WTC11 (cell line): Measurements from ENCODE around the gene IL4R. TPM values are rescaled to one million over a fixed set of nuclear protein-coding genes. Genes with fewer than 3 reads are reported as not detected.

ENCODE experiments used
- ATAC-seq: fragments of 200-7000 bp; cut with Tn5 transposase; 2 replicates; pipeline ENCODE4 v1.10.0; 2021; ENCODE audit warnings: mild to moderate bottlenecking, moderate library complexity
- CTCF ChIA-PET: fragments of 300-600 bp; sonication (Branson Sonifier 250); formaldehyde crosslinking; loops from one replicate; lab custom pipeline; 2021; ENCODE audit warnings: antibody characterized with exemption; lab: Charles Lee
- POLR2A ChIA-PET: fragments of 350-600 bp; sonication (Branson Sonifier 250); formaldehyde crosslinking; loops from one replicate; lab custom pipeline; 2021; ENCODE audit warnings: antibody characterized with exemption; lab: Charles Lee
- DNase-seq: peaks from one replicate; pipeline ENCODE4 v3.0.0; 2021; ENCODE audit warnings: low spot score
- H3K27ac Mint-ChIP-seq: 2 replicates; pipeline ENCODE4 v1.8.0; 2021; ENCODE audit warnings: mixed read lengths
- H3K27me3 Mint-ChIP-seq: 2 replicates; pipeline ENCODE4 v1.8.0; 2021; ENCODE audit warnings: low read depth, mild to moderate bottlenecking, moderate library complexity, mixed read lengths
- H3K36me3 Mint-ChIP-seq: 2 replicates; pipeline ENCODE4 v1.8.0; 2021; ENCODE audit warnings: mixed read lengths
- H3K4me1 Mint-ChIP-seq: 2 replicates; pipeline ENCODE4 v1.8.0; 2022; ENCODE audit warnings: mixed read lengths
- H3K4me3 Mint-ChIP-seq: 2 replicates; pipeline ENCODE4 v1.8.0; 2021; ENCODE audit warnings: mild to moderate bottlenecking, moderate library complexity, mixed read lengths
- H3K9me3 Mint-ChIP-seq: 2 replicates; pipeline ENCODE4 v1.8.0; 2021; ENCODE audit warnings: mixed read lengths
- CREM ChIP-seq: sonication (generic); formaldehyde crosslinking; IDR thresholded peaks from 2 replicates; pipeline ENCODE4 v1.8.1; 2022; ENCODE audit warnings: mild to moderate bottlenecking, missing genetic modification reagents, moderate library complexity
- GABPB1 ChIP-seq: sonication (generic); formaldehyde crosslinking; IDR thresholded peaks from 2 replicates; pipeline ENCODE4 v1.8.1; 2023; ENCODE audit warnings: mild to moderate bottlenecking, missing genetic modification reagents
- JAZF1 ChIP-seq: fragments of 250-450 bp; sonication (Bioruptor Pico); IDR thresholded peaks from 2 replicates; pipeline ENCODE4 v1.9.0; 2021; ENCODE audit warnings: moderate library complexity, mild to moderate bottlenecking, inconsistent platforms
- NR2C2 ChIP-seq: sonication (generic); formaldehyde crosslinking; IDR thresholded peaks from 2 replicates; pipeline ENCODE4 v1.8.0; 2022; ENCODE audit warnings: mild to moderate bottlenecking, missing genetic modification reagents
- SOX15 ChIP-seq: fragments of 250-450 bp; sonication (Bioruptor Pico); IDR thresholded peaks from 2 replicates; pipeline ENCODE4 v1.9.0; 2021; ENCODE audit warnings: mild to moderate bottlenecking
- SP1 ChIP-seq: sonication (generic); formaldehyde crosslinking; conservative IDR thresholded peaks from 2 replicates; pipeline ENCODE4 v1.8.1; 2022; ENCODE audit warnings: missing genetic modification reagents
- TCF7 ChIP-seq: sonication (generic); formaldehyde crosslinking; IDR thresholded peaks from 2 replicates; pipeline ENCODE4 v1.8.0; 2022; ENCODE audit warnings: mild to moderate bottlenecking, low read depth, missing genetic modification reagents, moderate library complexity
- ZNF219 ChIP-seq: sonication (generic); formaldehyde crosslinking; IDR thresholded peaks from 2 replicates; pipeline ENCODE4 v1.8.0; 2023; ENCODE audit warnings: missing genetic modification reagents, mild to moderate bottlenecking, borderline replicate concordance
- ZNF671 ChIP-seq: fragments of 250-450 bp; sonication (Bioruptor Pico); IDR thresholded peaks from 2 replicates; pipeline ENCODE4 v1.8.0; 2021; ENCODE audit warnings: mild to moderate bottlenecking
- total RNA-seq: library from RNA; stranded (reverse); gene quantifications from 3 replicates; pipeline ENCODE4 v1.2.3, GENCODE V29; 2021
- TF ChIP-seq, protein P1 (sequence below): sonication (generic); formaldehyde crosslinking; IDR thresholded peaks from 2 replicates; pipeline ENCODE4 v1.8.0; 2023; ENCODE audit warnings: missing genetic modification reagents, mild to moderate bottlenecking, borderline replicate concordance
- TF ChIP-seq, protein P2 (sequence below): sonication (generic); formaldehyde crosslinking; IDR thresholded peaks from 2 replicates; pipeline ENCODE4 v1.8.1; 2023; ENCODE audit warnings: mild to moderate bottlenecking, missing genetic modification reagents

IL4R gene
- total RNA-seq, 1 experiment from 2014 or later: 28.7 TPM

- H3K27ac Mint-ChIP-seq: no peak overlapping the region
- H3K9me3 Mint-ChIP-seq: peaks cover 12% of the 10 kb centered on the region
- DNase-seq (no peak), ATAC-seq (no peak)
- ChIA-PET CTCF (no interaction called here), POLR2A (no interaction called here)
- no peak overlapping the region for H3K4me3 Mint-ChIP-seq
- H3K4me1 Mint-ChIP-seq: peaks cover 14% of the 10 kb centered on the region
- no peak for TF ChIP-seq TCF7 (CRISPR knock-in tag)
- H3K27me3 Mint-ChIP-seq: no peaks in the 10 kb centered on the region
- peaks cover 9% of the 10 kb centered on the region for H3K36me3 Mint-ChIP-seq
Measured at GRCh38 chr16:27304881-27305745, 8.7 kb upstream of the IL4R start.

GRCh38 chr16:27305839-27306442 is 7.8 kb upstream of the IL4R start:
- DNase-seq (no peak), ATAC-seq (no peak)
- TF ChIP-seq CREM: no peak
- Mint-ChIP-seq H3K27ac (no peak overlapping the region), H3K4me3 (no peak overlapping the region), H3K36me3 (peaks cover 9% of the 10 kb centered on the region), H3K9me3 (peaks cover 12% of the 10 kb centered on the region), H3K27me3 (peaks cover 1% of the 10 kb centered on the region; the same call in 1 of the 2 replicates), H3K4me1 (peaks cover 14% of the 10 kb centered on the region)
- ChIA-PET POLR2A (no interaction called here), CTCF (no interaction called here)

DNA sequence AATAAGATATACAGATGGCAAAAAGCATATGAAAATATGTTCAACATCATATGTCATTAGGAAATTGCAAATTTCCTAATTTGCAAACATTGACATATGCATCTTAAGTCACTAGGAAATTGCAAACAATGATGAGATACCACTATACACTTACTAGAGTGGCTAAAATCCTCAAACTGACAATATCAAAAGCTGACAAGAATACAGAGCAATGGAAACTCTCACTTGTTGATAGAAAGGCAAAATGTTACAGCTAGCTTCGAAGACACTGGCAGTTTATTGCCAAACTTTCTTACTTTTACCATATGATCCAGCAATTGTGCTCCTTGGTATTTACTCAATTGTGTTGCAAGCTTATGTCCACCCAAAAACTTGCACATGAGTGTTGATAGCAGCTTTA is 5.0 kb upstream of the IL4R start:
- peaks cover 12% of the 10 kb centered on the region for H3K9me3 Mint-ChIP-seq
- TF ChIP-seq SP1 (CRISPR knock-in tag) (no peak), ZNF219 (CRISPR knock-in tag) (no peak), ZNF671 (CRISPR knock-in tag) (no peak), NR2C2 (CRISPR knock-in tag) (no peak), JAZF1 (CRISPR knock-in tag) (no peak), SOX15 (CRISPR knock-in tag) (no peak), GABPB1 (CRISPR knock-in tag) (no peak)
- TF ChIP-seq, protein P1, sequence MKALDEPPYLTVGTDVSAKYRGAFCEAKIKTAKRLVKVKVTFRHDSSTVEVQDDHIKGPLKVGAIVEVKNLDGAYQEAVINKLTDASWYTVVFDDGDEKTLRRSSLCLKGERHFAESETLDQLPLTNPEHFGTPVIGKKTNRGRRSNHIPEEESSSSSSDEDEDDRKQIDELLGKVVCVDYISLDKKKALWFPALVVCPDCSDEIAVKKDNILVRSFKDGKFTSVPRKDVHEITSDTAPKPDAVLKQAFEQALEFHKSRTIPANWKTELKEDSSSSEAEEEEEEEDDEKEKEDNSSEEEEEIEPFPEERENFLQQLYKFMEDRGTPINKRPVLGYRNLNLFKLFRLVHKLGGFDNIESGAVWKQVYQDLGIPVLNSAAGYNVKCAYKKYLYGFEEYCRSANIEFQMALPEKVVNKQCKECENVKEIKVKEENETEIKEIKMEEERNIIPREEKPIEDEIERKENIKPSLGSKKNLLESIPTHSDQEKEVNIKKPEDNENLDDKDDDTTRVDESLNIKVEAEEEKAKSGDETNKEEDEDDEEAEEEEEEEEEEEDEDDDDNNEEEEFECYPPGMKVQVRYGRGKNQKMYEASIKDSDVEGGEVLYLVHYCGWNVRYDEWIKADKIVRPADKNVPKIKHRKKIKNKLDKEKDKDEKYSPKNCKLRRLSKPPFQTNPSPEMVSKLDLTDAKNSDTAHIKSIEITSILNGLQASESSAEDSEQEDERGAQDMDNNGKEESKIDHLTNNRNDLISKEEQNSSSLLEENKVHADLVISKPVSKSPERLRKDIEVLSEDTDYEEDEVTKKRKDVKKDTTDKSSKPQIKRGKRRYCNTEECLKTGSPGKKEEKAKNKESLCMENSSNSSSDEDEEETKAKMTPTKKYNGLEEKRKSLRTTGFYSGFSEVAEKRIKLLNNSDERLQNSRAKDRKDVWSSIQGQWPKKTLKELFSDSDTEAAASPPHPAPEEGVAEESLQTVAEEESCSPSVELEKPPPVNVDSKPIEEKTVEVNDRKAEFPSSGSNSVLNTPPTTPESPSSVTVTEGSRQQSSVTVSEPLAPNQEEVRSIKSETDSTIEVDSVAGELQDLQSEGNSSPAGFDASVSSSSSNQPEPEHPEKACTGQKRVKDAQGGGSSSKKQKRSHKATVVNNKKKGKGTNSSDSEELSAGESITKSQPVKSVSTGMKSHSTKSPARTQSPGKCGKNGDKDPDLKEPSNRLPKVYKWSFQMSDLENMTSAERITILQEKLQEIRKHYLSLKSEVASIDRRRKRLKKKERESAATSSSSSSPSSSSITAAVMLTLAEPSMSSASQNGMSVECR (CRISPR knock-in tag): no peak
- TF ChIP-seq, protein P2, sequence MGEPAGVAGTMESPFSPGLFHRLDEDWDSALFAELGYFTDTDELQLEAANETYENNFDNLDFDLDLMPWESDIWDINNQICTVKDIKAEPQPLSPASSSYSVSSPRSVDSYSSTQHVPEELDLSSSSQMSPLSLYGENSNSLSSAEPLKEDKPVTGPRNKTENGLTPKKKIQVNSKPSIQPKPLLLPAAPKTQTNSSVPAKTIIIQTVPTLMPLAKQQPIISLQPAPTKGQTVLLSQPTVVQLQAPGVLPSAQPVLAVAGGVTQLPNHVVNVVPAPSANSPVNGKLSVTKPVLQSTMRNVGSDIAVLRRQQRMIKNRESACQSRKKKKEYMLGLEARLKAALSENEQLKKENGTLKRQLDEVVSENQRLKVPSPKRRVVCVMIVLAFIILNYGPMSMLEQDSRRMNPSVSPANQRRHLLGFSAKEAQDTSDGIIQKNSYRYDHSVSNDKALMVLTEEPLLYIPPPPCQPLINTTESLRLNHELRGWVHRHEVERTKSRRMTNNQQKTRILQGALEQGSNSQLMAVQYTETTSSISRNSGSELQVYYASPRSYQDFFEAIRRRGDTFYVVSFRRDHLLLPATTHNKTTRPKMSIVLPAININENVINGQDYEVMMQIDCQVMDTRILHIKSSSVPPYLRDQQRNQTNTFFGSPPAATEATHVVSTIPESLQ: no peak
- H3K27ac Mint-ChIP-seq: no peak overlapping the region
- H3K27me3 Mint-ChIP-seq: peaks cover 3% of the 10 kb centered on the region; the same call in 1 of the 2 replicates
- DNase-seq (no peak), ATAC-seq (no peak)
- POLR2A ChIA-PET: no interaction called here
- no peak overlapping the region for H3K4me3 Mint-ChIP-seq
- CTCF ChIA-PET: no interaction called here
- H3K4me1 Mint-ChIP-seq: peaks cover 7% of the 10 kb centered on the region; the same call in 1 of the 2 replicates
- H3K36me3 Mint-ChIP-seq: peaks cover 9% of the 10 kb centered on the region
